Fibroblast of lung (primary cell): ENCODE data around the gene KCNK17. TPM values are rescaled to one million over a fixed set of nuclear protein-coding genes. Genes with fewer than 3 reads are reported as not detected.

Experiments used
- DNase-seq, 2 donors: peaks; one replicate each; pipeline versions ENCODE4 v3.0.0 to v3.0.0-alpha.2; 2010; ENCODE audit warnings: low read depth in 2 of 2
- H2AFZ ChIP-seq: 2 replicates; pipeline ENCODE4 v1.5.1; 2012; ENCODE audit warnings: low read length, control low read depth, inconsistent platforms
- H3K27ac ChIP-seq: 2 replicates; pipeline ENCODE4 v1.5.1; 2011; ENCODE audit warnings: low read length, control low read depth; ENCODE audit not compliant: insufficient read depth
- H3K27me3 ChIP-seq: 2 replicates; pipeline ENCODE4 v1.5.1; 2011; ENCODE audit warnings: mild to moderate bottlenecking, low read length; ENCODE audit not compliant: control insufficient read depth, insufficient read depth
- H3K36me3 ChIP-seq: 2 replicates; pipeline ENCODE4 v1.5.1; 2011; ENCODE audit warnings: low read length; ENCODE audit not compliant: control insufficient read depth, insufficient read depth
- H3K4me1 ChIP-seq: 2 replicates; pipeline ENCODE4 v1.5.1; 2011; ENCODE audit warnings: low read length; ENCODE audit not compliant: control insufficient read depth, insufficient read depth; ENCODE audit errors: extremely low read depth
- H3K4me2 ChIP-seq: 2 replicates; pipeline ENCODE4 v1.5.1; 2011; ENCODE audit warnings: low read length, control low read depth; ENCODE audit not compliant: insufficient read depth; ENCODE audit errors: extremely low read depth
- H3K4me3 ChIP-seq, 4 experiments: fragments of 200-600 bp in 1 of 4; sonication (generic) in 1 of 4; replicated peaks in 1 of 4; 2 replicates each; pipeline ENCODE4 v1.5.1; 2011 to 2016; ENCODE audit warnings: low read length in 4 of 4, low read depth in 3 of 4, mild to moderate bottlenecking in 3 of 4, control low read depth in 2 of 4, inconsistent platforms in 1 of 4, mixed read lengths in 1 of 4; ENCODE audit not compliant: insufficient read depth in 1 of 4; ENCODE audit errors: control extremely low read depth in 1 of 4
- H3K79me2 ChIP-seq: 2 replicates; pipeline ENCODE4 v1.5.1; 2012; ENCODE audit warnings: mild to moderate bottlenecking, low read length, inconsistent platforms; ENCODE audit not compliant: control insufficient read depth, insufficient read depth
- H3K9ac ChIP-seq: 2 replicates; pipeline ENCODE4 v1.5.1; 2011; ENCODE audit warnings: mild to moderate bottlenecking, low read length, control low read depth; ENCODE audit not compliant: insufficient read depth
- H3K9me3 ChIP-seq: 2 replicates; pipeline ENCODE4 v1.5.1; 2012; ENCODE audit warnings: low read depth, low read length; ENCODE audit not compliant: control insufficient read depth, insufficient read depth
- H4K20me1 ChIP-seq: 2 replicates; pipeline ENCODE4 v1.5.1; 2011; ENCODE audit warnings: low read length; ENCODE audit not compliant: control insufficient read depth, insufficient read depth; ENCODE audit errors: extremely low read depth
- CTCF ChIP-seq, 2 donors: IDR thresholded peaks in 1 of 2; conservative IDR thresholded peaks in 1 of 2; 1 replicate in 1 of 2; 2 replicates in 1 of 2; pipeline ENCODE4 v1.5.1; 2011 to 2012; ENCODE audit warnings: low read length in 2 of 2, control low read depth in 1 of 2, inconsistent platforms in 1 of 2, low read depth in 1 of 2, mild to moderate bottlenecking in 1 of 2
- EZH2 ChIP-seq: IDR thresholded peaks from 2 replicates; pipeline ENCODE4 v1.5.1; 2012; ENCODE audit warnings: low read length, control low read depth, mild to moderate bottlenecking; ENCODE audit errors: missing control alignments
- polyA minus RNA-seq: library from RNA; depleted of rRNA, polyadenylated mRNA; stranded (reverse); fragments of >200 nt; gene quantifications from 2 replicates; pipeline ENCODE4 v1.2.3, GENCODE V29; 2011; ENCODE audit warnings: low replicate concordance
- polyA plus RNA-seq, 2 donors: library from polyadenylated mRNA; depleted of rRNA in 1 of 2; stranded (reverse) in 1 of 2; unstranded in 1 of 2; fragments of >200 nt; gene quantifications; 2 replicates each; pipeline ENCODE4 v1.2.1, GENCODE V29; 2011 to 2012; ENCODE audit warnings: missing spikeins in 1 of 2
- total RNA-seq: library from RNA; depleted of rRNA; stranded (reverse); fragments of >200 nt; gene quantifications from 2 replicates; pipeline ENCODE4 v1.2.1, GENCODE V29; 2014

The KCNK17 gene, protein sequence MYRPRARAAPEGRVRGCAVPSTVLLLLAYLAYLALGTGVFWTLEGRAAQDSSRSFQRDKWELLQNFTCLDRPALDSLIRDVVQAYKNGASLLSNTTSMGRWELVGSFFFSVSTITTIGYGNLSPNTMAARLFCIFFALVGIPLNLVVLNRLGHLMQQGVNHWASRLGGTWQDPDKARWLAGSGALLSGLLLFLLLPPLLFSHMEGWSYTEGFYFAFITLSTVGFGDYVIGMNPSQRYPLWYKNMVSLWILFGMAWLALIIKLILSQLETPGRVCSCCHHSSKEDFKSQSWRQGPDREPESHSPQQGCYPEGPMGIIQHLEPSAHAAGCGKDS
- total RNA-seq (not detected in 2 replicates), polyA plus RNA-seq (not detected in 2 replicates), polyA minus RNA-seq (not detected in 2 replicates)
- not detected in 2 replicates for polyA plus RNA-seq (2012)

DNA sequence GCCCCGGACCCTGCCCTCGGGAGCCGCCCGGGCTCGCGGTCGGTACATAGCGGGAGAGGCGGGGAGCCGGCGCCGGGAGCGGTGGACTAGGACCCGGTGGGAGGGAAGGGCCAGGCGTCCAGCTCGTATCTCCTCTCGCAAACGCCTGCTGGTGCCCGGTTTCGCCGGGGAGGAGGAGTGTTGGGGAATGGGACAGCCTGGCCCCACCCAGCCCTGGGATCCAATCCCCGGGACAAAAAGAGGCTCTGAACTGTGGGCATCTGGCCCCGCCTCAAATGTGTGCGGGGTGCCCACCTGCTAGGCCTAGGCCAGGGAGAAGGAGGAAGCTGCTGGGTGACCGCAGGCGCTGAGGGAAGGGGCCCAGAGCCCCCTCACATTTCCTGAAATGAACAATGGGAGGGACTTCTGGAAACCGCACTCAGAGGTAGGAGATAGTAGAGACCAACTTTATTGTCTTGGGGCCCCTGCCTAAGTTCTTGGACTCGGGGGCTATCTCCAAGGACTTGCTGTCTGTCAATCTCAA lies at the start of gene KCNK17:
Gene KCNK17, minus strand, starts transcription at position 147 of the 523 bp plus-strand sequence. Its CDS starts 99 bp downstream, at position 48.
- no peak within 1 kb of the TSS for H3K4me3 ChIP-seq
- H3K9ac ChIP-seq, result no peak within 1 kb of the TSS
- TF ChIP-seq CTCF (conservative IDR thresholded peaks at IDR 0.05 in 1 of 2, IDR thresholded peaks at IDR 0.05 in 1 of 2; ENCODE audit: low read depth in 1 of 2, low read length in 2 of 2), result no peak
- TF ChIP-seq EZH2, result no peak
- H3K79me2 ChIP-seq, result no peaks in the 10 kb centered on the region
- no peak within 1 kb of the TSS for H3K4me2 ChIP-seq
- H4K20me1 ChIP-seq, result no peaks in the 10 kb centered on the region
- no peaks in the 10 kb centered on the region for H3K9me3 ChIP-seq
- no peaks in the 10 kb centered on the region for H3K36me3 ChIP-seq
- no peaks in the 10 kb centered on the region for H3K4me1 ChIP-seq
- DNase-seq, result no peak
- H2AFZ ChIP-seq, result no peak within 1 kb of the TSS
- no peak within 1 kb of the TSS for H3K27ac ChIP-seq
- peaks cover 22% of the 10 kb centered on the region for H3K27me3 ChIP-seq

DNA sequence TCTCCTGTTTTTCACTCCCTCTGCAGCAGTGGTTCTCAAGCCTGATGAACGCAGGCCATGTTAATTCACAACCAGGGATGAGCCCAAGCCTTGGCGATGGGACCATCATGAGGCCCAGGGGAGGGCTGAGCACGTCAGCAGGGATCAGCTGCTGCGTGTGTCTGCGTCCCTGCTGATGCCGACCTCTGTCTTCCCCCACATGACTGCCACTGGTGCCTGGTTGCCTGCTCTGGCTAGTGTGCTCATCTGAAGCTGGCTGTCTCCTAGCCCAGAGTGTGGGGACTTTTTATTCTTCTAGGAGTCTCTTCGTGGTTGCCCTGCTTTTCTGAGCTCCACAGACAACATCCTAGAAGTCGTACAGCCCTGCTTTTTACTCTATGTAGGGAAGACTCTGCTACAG lies 49.1 kb upstream of the KCNK17 start:
- Histone ChIP-seq H2AFZ (no peak overlapping the region), H3K4me3 (no peak overlapping the region), H3K27me3 (no peaks in the 10 kb centered on the region), H3K9ac (no peak overlapping the region), H3K36me3 (no peaks in the 10 kb centered on the region), H3K27ac (no peak overlapping the region), H3K79me2 (no peaks in the 10 kb centered on the region), H3K4me1 (no peaks in the 10 kb centered on the region), H3K9me3 (no peaks in the 10 kb centered on the region), H3K4me2 (no peak overlapping the region), H4K20me1 (no peaks in the 10 kb centered on the region)
- TF ChIP-seq EZH2 (no peak), CTCF (conservative IDR thresholded peaks at IDR 0.05 in 1 of 2, IDR thresholded peaks at IDR 0.05 in 1 of 2; ENCODE audit: low read depth in 1 of 2, low read length in 2 of 2) (no peak)
- no peak for DNase-seq

GRCh38 chr6:39362487-39362865 lies 48.3 kb upstream of the KCNK17 start:
- no peak overlapping the region for H3K9ac ChIP-seq
- H3K9me3 ChIP-seq, result no peaks in the 10 kb centered on the region
- no peak overlapping the region for H3K4me3 ChIP-seq
- DNase-seq, result peak in 1 of 2 donors; percentile 9
- H3K27me3 ChIP-seq, result no peaks in the 10 kb centered on the region
- TF ChIP-seq EZH2 (no peak), CTCF (conservative IDR thresholded peaks at IDR 0.05 in 1 of 2, IDR thresholded peaks at IDR 0.05 in 1 of 2; ENCODE audit: low read depth in 1 of 2, low read length in 2 of 2) (no peak)
- H2AFZ ChIP-seq, result no peak overlapping the region
- H3K4me2 ChIP-seq, result no peak overlapping the region
- H3K4me1 ChIP-seq, result no peaks in the 10 kb centered on the region
- no peaks in the 10 kb centered on the region for H3K36me3 ChIP-seq
- H3K79me2 ChIP-seq, result no peaks in the 10 kb centered on the region
- H4K20me1 ChIP-seq, result no peaks in the 10 kb centered on the region
- H3K27ac ChIP-seq, result no peak overlapping the region
